ENCODE measurements around the gene RPL9. TPM values are rescaled to one million over a fixed set of nuclear protein-coding genes. Genes with fewer than 3 reads are reported as not detected.
A peak's percentile ranks its signal among the peaks of the same experiment; 100 is the strongest.

RPL9 gene
- total and polyA plus RNA-seq, 2 of the 13 experiments (the other 11 are each of a cell fraction or from before 2014, with no cell fraction given): 993 to 2,148 TPM

DNA sequence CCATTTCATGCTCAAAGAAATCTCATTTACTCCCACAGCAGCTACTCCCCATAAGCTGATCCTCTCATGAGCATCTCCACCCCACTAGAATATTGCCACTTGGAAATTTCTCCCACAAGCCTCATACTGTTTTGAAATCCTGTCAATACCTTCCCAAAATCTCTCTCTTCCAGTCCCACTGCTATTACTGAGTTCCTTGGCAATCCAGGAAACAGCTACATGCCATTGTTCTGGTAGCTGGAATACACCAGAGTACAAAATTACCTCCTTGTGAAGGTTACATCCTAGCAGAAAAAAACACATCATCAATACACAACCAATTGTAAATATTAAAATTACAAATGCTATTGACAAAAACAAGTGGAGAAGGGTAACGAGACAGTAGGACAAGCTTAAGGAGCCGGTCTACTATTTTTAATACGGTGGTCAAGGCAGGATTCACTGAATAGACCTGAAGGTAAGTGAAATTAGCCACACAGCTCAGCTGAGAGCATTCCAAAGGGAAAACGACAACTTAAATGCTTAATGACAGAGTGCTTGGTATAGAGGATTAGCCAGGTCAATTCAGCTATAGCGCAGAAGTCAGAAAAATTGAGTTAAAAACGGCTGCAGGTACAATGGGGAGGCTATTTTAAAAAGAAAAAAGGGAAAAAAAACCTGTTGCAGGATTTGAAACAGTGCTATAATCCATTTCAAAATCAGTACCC is 6.4 kb downstream of the RPL9 start:
- FAIRE-seq (no peak), ATAC-seq (peak; percentile 11; the same call in 2 of the 3 replicates), DNase-seq (ENCODE audit: low spot score) (no peak)
- in situ Hi-C loops (cut with HindIII; ENCODE audit: extremely low pct_ligation_motif_present, low pct_unique_long_range_greater_than_20kb) (no loop called here), intact Hi-C loops (cut with micrococcal nuclease; ENCODE audit: unreplicated experiment) (loop anchor here (5.0 kb wide), 1 partner anchor 270 kb away; the partner anchor contains the start of gene WDR19)
- H3K9ac ChIP-seq (ENCODE audit: insufficient read depth, low read depth, low read length): no peak overlapping the region
- no peak overlapping the region for H3K27ac ChIP-seq (ENCODE audit: extremely low read length, insufficient read depth, low read length)
- peaks cover 9 to 65% of the 10 kb centered on the region in 2 experiments for H3K36me3 ChIP-seq (replicated peaks in 1 of 2; ENCODE audit: control insufficient read depth in 1 of 2, insufficient read depth in 2 of 2, low read length in 2 of 2)
- no peak overlapping the region for H2AFZ ChIP-seq (ENCODE audit: low read length)
- H3K4me2 ChIP-seq (ENCODE audit: low read depth, low read length): no peak overlapping the region
- BruUV-seq (replicated peaks): no TSS peak
- H3K79me2 ChIP-seq (ENCODE audit: insufficient read depth, low read length): peaks cover 21% of the 10 kb centered on the region
- no peaks in the 10 kb centered on the region for H3K9me3 ChIP-seq (ENCODE audit: low read length)
- ChIA-PET POLR2A (interaction anchor here (0.8 to 3.4 kb wide), 5 partner anchors 22 to 86 kb away, joined by 3 to 20 read pairs (median 5); partner anchors contain the start of genes KLB and RFC1), CTCF (ENCODE audit: low intra/inter-chr PET ratio, low total read pairs) (no interaction called here)
- WGBS (ENCODE audit: low lambda C conversion rate): 96% methylated on average over 6 of the region's 6 CpGs
- no peak overlapping the region for H3K4me3 ChIP-seq (replicated peaks in 1 of 3; ENCODE audit: insufficient read depth in 1 of 3, low read depth in 2 of 3, low read length in 3 of 3)
- H4K20me1 ChIP-seq (ENCODE audit: insufficient read depth, low read length): peaks cover 54% of the 10 kb centered on the region
- H3K4me1 ChIP-seq (ENCODE audit: insufficient read depth, low read length): peaks cover 80% of the 10 kb centered on the region
- no peaks in the 10 kb centered on the region; a peak in 1 of 5 replicates for H3K27me3 ChIP-seq (ENCODE audit: control insufficient read depth in 1 of 2, insufficient read depth in 2 of 2, low read length in 2 of 2)
- TF ChIP-seq ZNF816 (CRISPR knock-in tag; IDR thresholded peaks at IDR 0.05; ENCODE audit: borderline replicate concordance) (0 out of 2 replicates have a peak, but pooled peaks have one; percentile 25), ZNF780A (CRISPR knock-in tag; IDR thresholded peaks at IDR 0.05) (no peak), RNF2 (conservative IDR thresholded peaks at IDR 0.05; ENCODE audit: low read depth) (no peak), PCBP2 (optimal IDR thresholded peaks at IDR 0.05; ENCODE audit: low read depth, low read length, poor library complexity, severe bottlenecking) (no peak), CAMTA2 (CRISPR knock-in tag; IDR thresholded peaks at IDR 0.05; ENCODE audit: borderline replicate concordance) (no peak), TEAD3 (CRISPR knock-in tag; optimal IDR thresholded peaks at IDR 0.05; ENCODE audit: borderline replicate concordance) (no peak), DMAP1 (CRISPR knock-in tag; IDR thresholded peaks at IDR 0.05) (no peak), ZNF607 (CRISPR knock-in tag; IDR thresholded peaks at IDR 0.05; ENCODE audit: borderline replicate concordance) (no peak), ZNF530 (CRISPR knock-in tag; IDR thresholded peaks at IDR 0.05; ENCODE audit: low read depth) (no peak), NFE2L1 (CRISPR knock-in tag; IDR thresholded peaks at IDR 0.05; ENCODE audit: borderline replicate concordance) (no peak), ZNF775 (CRISPR knock-in tag; IDR thresholded peaks at IDR 0.05; ENCODE audit: borderline replicate concordance) (no peak)
- TF ChIP-seq, protein P1, sequence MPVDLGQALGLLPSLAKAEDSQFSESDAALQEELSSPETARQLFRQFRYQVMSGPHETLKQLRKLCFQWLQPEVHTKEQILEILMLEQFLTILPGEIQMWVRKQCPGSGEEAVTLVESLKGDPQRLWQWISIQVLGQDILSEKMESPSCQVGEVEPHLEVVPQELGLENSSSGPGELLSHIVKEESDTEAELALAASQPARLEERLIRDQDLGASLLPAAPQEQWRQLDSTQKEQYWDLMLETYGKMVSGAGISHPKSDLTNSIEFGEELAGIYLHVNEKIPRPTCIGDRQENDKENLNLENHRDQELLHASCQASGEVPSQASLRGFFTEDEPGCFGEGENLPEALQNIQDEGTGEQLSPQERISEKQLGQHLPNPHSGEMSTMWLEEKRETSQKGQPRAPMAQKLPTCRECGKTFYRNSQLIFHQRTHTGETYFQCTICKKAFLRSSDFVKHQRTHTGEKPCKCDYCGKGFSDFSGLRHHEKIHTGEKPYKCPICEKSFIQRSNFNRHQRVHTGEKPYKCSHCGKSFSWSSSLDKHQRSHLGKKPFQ (CRISPR knock-in tag; IDR thresholded peaks at IDR 0.05; ENCODE audit: insufficient replicate concordance): no peak
- TF ChIP-seq, protein P2, sequence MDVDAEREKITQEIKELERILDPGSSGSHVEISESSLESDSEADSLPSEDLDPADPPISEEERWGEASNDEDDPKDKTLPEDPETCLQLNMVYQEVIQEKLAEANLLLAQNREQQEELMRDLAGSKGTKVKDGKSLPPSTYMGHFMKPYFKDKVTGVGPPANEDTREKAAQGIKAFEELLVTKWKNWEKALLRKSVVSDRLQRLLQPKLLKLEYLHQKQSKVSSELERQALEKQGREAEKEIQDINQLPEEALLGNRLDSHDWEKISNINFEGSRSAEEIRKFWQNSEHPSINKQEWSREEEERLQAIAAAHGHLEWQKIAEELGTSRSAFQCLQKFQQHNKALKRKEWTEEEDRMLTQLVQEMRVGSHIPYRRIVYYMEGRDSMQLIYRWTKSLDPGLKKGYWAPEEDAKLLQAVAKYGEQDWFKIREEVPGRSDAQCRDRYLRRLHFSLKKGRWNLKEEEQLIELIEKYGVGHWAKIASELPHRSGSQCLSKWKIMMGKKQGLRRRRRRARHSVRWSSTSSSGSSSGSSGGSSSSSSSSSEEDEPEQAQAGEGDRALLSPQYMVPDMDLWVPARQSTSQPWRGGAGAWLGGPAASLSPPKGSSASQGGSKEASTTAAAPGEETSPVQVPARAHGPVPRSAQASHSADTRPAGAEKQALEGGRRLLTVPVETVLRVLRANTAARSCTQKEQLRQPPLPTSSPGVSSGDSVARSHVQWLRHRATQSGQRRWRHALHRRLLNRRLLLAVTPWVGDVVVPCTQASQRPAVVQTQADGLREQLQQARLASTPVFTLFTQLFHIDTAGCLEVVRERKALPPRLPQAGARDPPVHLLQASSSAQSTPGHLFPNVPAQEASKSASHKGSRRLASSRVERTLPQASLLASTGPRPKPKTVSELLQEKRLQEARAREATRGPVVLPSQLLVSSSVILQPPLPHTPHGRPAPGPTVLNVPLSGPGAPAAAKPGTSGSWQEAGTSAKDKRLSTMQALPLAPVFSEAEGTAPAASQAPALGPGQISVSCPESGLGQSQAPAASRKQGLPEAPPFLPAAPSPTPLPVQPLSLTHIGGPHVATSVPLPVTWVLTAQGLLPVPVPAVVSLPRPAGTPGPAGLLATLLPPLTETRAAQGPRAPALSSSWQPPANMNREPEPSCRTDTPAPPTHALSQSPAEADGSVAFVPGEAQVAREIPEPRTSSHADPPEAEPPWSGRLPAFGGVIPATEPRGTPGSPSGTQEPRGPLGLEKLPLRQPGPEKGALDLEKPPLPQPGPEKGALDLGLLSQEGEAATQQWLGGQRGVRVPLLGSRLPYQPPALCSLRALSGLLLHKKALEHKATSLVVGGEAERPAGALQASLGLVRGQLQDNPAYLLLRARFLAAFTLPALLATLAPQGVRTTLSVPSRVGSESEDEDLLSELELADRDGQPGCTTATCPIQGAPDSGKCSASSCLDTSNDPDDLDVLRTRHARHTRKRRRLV (CRISPR knock-in tag; IDR thresholded peaks at IDR 0.05): no peak
- TF ChIP-seq, protein P3, sequence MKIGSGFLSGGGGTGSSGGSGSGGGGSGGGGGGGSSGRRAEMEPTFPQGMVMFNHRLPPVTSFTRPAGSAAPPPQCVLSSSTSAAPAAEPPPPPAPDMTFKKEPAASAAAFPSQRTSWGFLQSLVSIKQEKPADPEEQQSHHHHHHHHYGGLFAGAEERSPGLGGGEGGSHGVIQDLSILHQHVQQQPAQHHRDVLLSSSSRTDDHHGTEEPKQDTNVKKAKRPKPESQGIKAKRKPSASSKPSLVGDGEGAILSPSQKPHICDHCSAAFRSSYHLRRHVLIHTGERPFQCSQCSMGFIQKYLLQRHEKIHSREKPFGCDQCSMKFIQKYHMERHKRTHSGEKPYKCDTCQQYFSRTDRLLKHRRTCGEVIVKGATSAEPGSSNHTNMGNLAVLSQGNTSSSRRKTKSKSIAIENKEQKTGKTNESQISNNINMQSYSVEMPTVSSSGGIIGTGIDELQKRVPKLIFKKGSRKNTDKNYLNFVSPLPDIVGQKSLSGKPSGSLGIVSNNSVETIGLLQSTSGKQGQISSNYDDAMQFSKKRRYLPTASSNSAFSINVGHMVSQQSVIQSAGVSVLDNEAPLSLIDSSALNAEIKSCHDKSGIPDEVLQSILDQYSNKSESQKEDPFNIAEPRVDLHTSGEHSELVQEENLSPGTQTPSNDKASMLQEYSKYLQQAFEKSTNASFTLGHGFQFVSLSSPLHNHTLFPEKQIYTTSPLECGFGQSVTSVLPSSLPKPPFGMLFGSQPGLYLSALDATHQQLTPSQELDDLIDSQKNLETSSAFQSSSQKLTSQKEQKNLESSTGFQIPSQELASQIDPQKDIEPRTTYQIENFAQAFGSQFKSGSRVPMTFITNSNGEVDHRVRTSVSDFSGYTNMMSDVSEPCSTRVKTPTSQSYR (CRISPR knock-in tag; IDR thresholded peaks at IDR 0.05; ENCODE audit: borderline replicate concordance): no peak

All from HepG2 (cell line).